H9 (cell line): ENCODE results near the gene IPO13. TPM values are rescaled to one million over a fixed set of nuclear protein-coding genes. Genes with fewer than 3 reads are reported as not detected.

Source experiments
- DNase-seq: peaks from one replicate; pipeline ENCODE4 v3.0.0-alpha.2; 2017
- H2AFZ ChIP-seq: one replicate; pipeline ENCODE4 v1.6.1; 2013; ENCODE audit warnings: mild to moderate bottlenecking, low read length, control low read depth, moderate library complexity
- H2AK5ac ChIP-seq: 2 replicates; pipeline ENCODE4 v1.6.1; 2013; ENCODE audit warnings: low read length, control low read depth, mixed read lengths; ENCODE audit not compliant: insufficient read length
- H2BK120ac ChIP-seq: one replicate; pipeline ENCODE4 v1.6.1; 2013; ENCODE audit warnings: low read depth, mild to moderate bottlenecking, low read length, control low read depth, inconsistent platforms; ENCODE audit not compliant: poor library complexity, severe bottlenecking
- H2BK12ac ChIP-seq: 2 replicates; pipeline ENCODE4 v1.6.1; 2013; ENCODE audit warnings: low read length, control low read depth, mixed read lengths, low read depth; ENCODE audit not compliant: insufficient read length
- H2BK15ac ChIP-seq: 2 replicates; pipeline ENCODE4 v1.6.1; 2013; ENCODE audit warnings: low read depth, low read length, control low read depth
- H2BK20ac ChIP-seq: one replicate; pipeline ENCODE4 v1.6.1; 2013; ENCODE audit warnings: low read depth, mild to moderate bottlenecking, low read length, control low read depth, inconsistent platforms; ENCODE audit not compliant: poor library complexity, severe bottlenecking
- H2BK5ac ChIP-seq: 2 replicates; pipeline ENCODE4 v1.6.1; 2013; ENCODE audit warnings: low read length, control low read depth, mixed read lengths; ENCODE audit not compliant: insufficient read length
- H3K14ac ChIP-seq: 2 replicates; pipeline ENCODE4 v1.6.1; 2013; ENCODE audit warnings: low read length, control low read depth; ENCODE audit not compliant: insufficient read depth
- H3K18ac ChIP-seq: 2 replicates; pipeline ENCODE4 v1.6.1; 2013; ENCODE audit warnings: low read depth, mild to moderate bottlenecking, mixed read lengths, low read length, control low read depth; ENCODE audit not compliant: insufficient read length
- H3K23ac ChIP-seq: 2 replicates; pipeline ENCODE4 v1.6.1; 2013; ENCODE audit warnings: low read length, control low read depth, mixed read lengths, low read depth; ENCODE audit not compliant: insufficient read length
- H3K23me2 ChIP-seq: 2 replicates; pipeline ENCODE4 v1.6.1; 2013; ENCODE audit warnings: low read depth, mild to moderate bottlenecking, mixed read lengths, low read length, control low read depth; ENCODE audit not compliant: insufficient read length, poor library complexity, severe bottlenecking
- H3K27ac ChIP-seq: 2 replicates; pipeline ENCODE4 v1.5.1; 2013; ENCODE audit warnings: low read length, control low read depth, mixed read lengths, low read depth; ENCODE audit not compliant: insufficient read length
- H3K27me3 ChIP-seq: 2 replicates; pipeline ENCODE4 v1.6.1; 2013; ENCODE audit warnings: low read length, control low read depth, inconsistent platforms; ENCODE audit not compliant: insufficient read depth
- H3K4ac ChIP-seq: 2 replicates; pipeline ENCODE4 v1.6.1; 2013; ENCODE audit warnings: low read depth, mild to moderate bottlenecking, control low read depth, inconsistent platforms, low read length, moderate library complexity
- H3K4me1 ChIP-seq: 2 replicates; pipeline ENCODE4 v1.6.1; 2013; ENCODE audit warnings: low read length, control low read depth, inconsistent platforms; ENCODE audit not compliant: insufficient read depth
- H3K4me2 ChIP-seq: 2 replicates; pipeline ENCODE4 v1.6.1; 2013; ENCODE audit warnings: low read length, control low read depth, mixed read lengths; ENCODE audit not compliant: insufficient read length, insufficient read depth
- H3K56ac ChIP-seq: 2 replicates; pipeline ENCODE4 v1.6.1; 2013; ENCODE audit warnings: low read depth, mild to moderate bottlenecking, mixed read lengths, low read length, control low read depth; ENCODE audit not compliant: insufficient read length
- H3K79me1 ChIP-seq: 2 replicates; pipeline ENCODE4 v1.6.1; 2013; ENCODE audit warnings: low read depth, mild to moderate bottlenecking, moderate library complexity, low read length, control low read depth, inconsistent platforms; ENCODE audit not compliant: insufficient read depth, poor library complexity, severe bottlenecking
- H3K79me2 ChIP-seq: 2 replicates; pipeline ENCODE4 v1.6.1; 2013; ENCODE audit warnings: low read length, control low read depth, inconsistent platforms; ENCODE audit not compliant: insufficient read depth
- H3K9ac ChIP-seq: 2 replicates; pipeline ENCODE4 v1.6.1; 2013; ENCODE audit warnings: low read length, control low read depth, mixed read lengths; ENCODE audit not compliant: insufficient read length; ENCODE audit errors: extremely low read depth
- H3K9me3 ChIP-seq: one replicate; pipeline ENCODE4 v1.6.1; 2013; ENCODE audit warnings: low read depth, low read length, inconsistent platforms; ENCODE audit not compliant: control insufficient read depth
- H3T11ph ChIP-seq: one replicate; pipeline ENCODE4 v1.6.1; 2013; ENCODE audit warnings: mild to moderate bottlenecking, low read length, control low read depth, inconsistent platforms
- H4K20me1 ChIP-seq: one replicate; pipeline ENCODE4 v1.6.1; 2013; ENCODE audit not compliant: control insufficient read depth, insufficient read length, insufficient read depth
- H4K5ac ChIP-seq: 2 replicates; pipeline ENCODE4 v1.6.1; 2013; ENCODE audit warnings: low read depth, mild to moderate bottlenecking, mixed read lengths, low read length, control low read depth; ENCODE audit not compliant: insufficient read length
- H4K8ac ChIP-seq: replicated peaks from 2 replicates; pipeline ENCODE4 v1.6.1; 2013; ENCODE audit warnings: low read length, control low read depth, mixed read lengths, low read depth; ENCODE audit not compliant: insufficient read length
- H4K91ac ChIP-seq: 2 replicates; pipeline ENCODE4 v1.6.1; 2013; ENCODE audit warnings: low read depth, mild to moderate bottlenecking, moderate library complexity, mixed read lengths, low read length, control low read depth; ENCODE audit not compliant: insufficient read length
- H3K27ac Mint-ChIP-seq, 3 experiments: 2 replicates in 2 of 3; 3 replicates in 1 of 3; pipeline ENCODE4 v1.8.0; 2020 to 2021; ENCODE audit warnings: mixed read lengths in 3 of 3, mild to moderate bottlenecking in 1 of 3, moderate library complexity in 1 of 3
- H3K27me3 Mint-ChIP-seq: 2 replicates; pipeline ENCODE4 v1.8.0; 2021; ENCODE audit warnings: low read depth, mild to moderate bottlenecking, moderate library complexity, mixed read lengths
- H3K36me3 Mint-ChIP-seq, 3 experiments: 2 replicates in 2 of 3; 3 replicates in 1 of 3; pipeline ENCODE4 v1.8.0; 2020 to 2021; ENCODE audit warnings: low read depth in 3 of 3, mixed read lengths in 3 of 3; ENCODE audit not compliant: insufficient read depth in 1 of 3
- H3K4me1 Mint-ChIP-seq, 2 experiments: 2 replicates each; pipeline ENCODE4 v1.8.0; 2020; ENCODE audit warnings: mixed read lengths in 2 of 2
- H3K4me3 Mint-ChIP-seq, 2 experiments: 2 replicates in 1 of 2; 3 replicates in 1 of 2; pipeline ENCODE4 v1.8.0; 2020 to 2021; ENCODE audit warnings: mild to moderate bottlenecking in 2 of 2, mixed read lengths in 2 of 2, moderate library complexity in 1 of 2
- H3K9me3 Mint-ChIP-seq, 2 experiments: 2 replicates in 1 of 2; 3 replicates in 1 of 2; pipeline ENCODE4 v1.8.0; 2020; ENCODE audit warnings: mild to moderate bottlenecking in 2 of 2, mixed read lengths in 2 of 2, moderate library complexity in 1 of 2
- WGBS: extraction: QIAGEN DNeasy Blood & Tissue Kit; methylation state at CpG from one replicate; pipeline ENCODE4 v1.1.7; 2013; ENCODE audit warnings: missing lambda C conversion rate, low lambda C conversion rate, mixed read lengths; ENCODE audit not compliant: insufficient read length; ENCODE audit errors: extremely low coverage; 5-methylcytosine and 5-hydroxymethylcytosine counted together
- total RNA-seq: library from RNA; stranded (reverse); gene quantifications from 2 replicates; pipeline ENCODE4 v1.2.1, GENCODE V29; 2021
- TF ChIP-seq, protein P1 (sequence below): fragments of 200-600 bp; sonication (generic); conservative IDR thresholded peaks from 3 replicates; pipeline ENCODE4 v1.8.0; 2021; ENCODE audit warnings: antibody characterized with exemption, mild to moderate bottlenecking

Gene IPO13
- total RNA-seq, 1 experiment from 2014 or later = 24.5 TPM

DNA sequence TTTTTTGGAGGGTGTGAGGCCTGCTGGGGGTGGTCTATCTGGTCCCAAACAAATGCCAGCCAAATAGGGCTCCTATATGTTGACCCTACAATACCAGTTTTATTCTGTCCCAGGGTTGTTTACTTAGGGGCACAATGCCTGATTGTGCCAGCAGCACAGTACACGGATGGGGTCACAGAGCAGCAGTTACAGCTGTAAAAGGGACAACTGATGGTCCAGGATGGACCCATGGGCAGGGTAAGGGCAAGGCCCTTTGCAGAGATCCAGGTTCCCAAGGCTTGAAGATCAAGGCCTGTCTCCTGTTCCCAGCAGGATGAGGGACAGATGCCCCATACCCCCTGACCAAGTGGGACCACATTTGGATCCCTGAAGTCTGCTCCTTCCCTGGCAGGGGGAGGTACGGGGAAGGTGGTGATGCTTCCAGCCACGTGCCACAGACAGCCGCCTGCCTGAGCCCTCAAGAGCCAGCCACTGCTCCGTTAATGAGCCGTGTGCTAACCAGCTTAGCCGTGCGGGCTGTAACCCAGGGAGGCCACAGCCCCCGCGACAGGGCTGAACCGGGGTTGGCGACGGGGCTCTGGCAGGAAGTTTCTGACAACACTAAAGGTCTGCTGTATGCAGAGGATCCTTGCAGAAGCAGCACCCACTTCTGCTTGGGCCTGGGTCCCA, 66.3 kb downstream of the IPO13 start:
- H3K27ac ChIP-seq = no peak overlapping the region
- H3K27me3 ChIP-seq = no peaks in the 10 kb centered on the region
- Mint-ChIP-seq H3K9me3 (no peaks in the 10 kb centered on the region), H3K4me3 (no peak overlapping the region), H3K4me1 (peaks cover 15 to 31% of the 10 kb centered on the region in 2 experiments), H3K27ac (no peak overlapping the region), H3K36me3 (peaks cover 7 to 16% (median 9%) of the 10 kb centered on the region in 3 experiments; a peak in 6 of 7 replicates), H3K27me3 (no peaks in the 10 kb centered on the region)
- H2BK12ac ChIP-seq = no peak overlapping the region
- H2AFZ ChIP-seq = no peak overlapping the region
- no peak overlapping the region for H3K4ac ChIP-seq
- H3K9ac ChIP-seq = no peak overlapping the region
- H3K56ac ChIP-seq = no peak overlapping the region
- H2AK5ac ChIP-seq = no peak overlapping the region
- H2BK20ac ChIP-seq = no peak overlapping the region
- no peaks in the 10 kb centered on the region for H3K79me1 ChIP-seq
- DNase-seq = no peak
- no peak overlapping the region for H4K5ac ChIP-seq
- no CpG with 5 or more reads among the region's 13 CpGs for WGBS
- H3K14ac ChIP-seq = no peak overlapping the region; the same call in 1 of the 2 replicates
- TF ChIP-seq, protein P1, sequence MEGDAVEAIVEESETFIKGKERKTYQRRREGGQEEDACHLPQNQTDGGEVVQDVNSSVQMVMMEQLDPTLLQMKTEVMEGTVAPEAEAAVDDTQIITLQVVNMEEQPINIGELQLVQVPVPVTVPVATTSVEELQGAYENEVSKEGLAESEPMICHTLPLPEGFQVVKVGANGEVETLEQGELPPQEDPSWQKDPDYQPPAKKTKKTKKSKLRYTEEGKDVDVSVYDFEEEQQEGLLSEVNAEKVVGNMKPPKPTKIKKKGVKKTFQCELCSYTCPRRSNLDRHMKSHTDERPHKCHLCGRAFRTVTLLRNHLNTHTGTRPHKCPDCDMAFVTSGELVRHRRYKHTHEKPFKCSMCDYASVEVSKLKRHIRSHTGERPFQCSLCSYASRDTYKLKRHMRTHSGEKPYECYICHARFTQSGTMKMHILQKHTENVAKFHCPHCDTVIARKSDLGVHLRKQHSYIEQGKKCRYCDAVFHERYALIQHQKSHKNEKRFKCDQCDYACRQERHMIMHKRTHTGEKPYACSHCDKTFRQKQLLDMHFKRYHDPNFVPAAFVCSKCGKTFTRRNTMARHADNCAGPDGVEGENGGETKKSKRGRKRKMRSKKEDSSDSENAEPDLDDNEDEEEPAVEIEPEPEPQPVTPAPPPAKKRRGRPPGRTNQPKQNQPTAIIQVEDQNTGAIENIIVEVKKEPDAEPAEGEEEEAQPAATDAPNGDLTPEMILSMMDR = no peak
- H4K8ac ChIP-seq = no peak overlapping the region
- no peak overlapping the region for H2BK5ac ChIP-seq
- H4K91ac ChIP-seq = no peak overlapping the region
- H2BK15ac ChIP-seq = no peak overlapping the region
- H3K79me2 ChIP-seq = no peaks in the 10 kb centered on the region
- H3K23me2 ChIP-seq = no peaks in the 10 kb centered on the region
- H4K20me1 ChIP-seq = no peaks in the 10 kb centered on the region
- no peak overlapping the region for H3T11ph ChIP-seq
- no peak overlapping the region for H3K4me2 ChIP-seq
- H3K23ac ChIP-seq = no peak overlapping the region
- peaks cover 3% of the 10 kb centered on the region; the same call in 1 of the 2 replicates for H3K4me1 ChIP-seq
- no peak overlapping the region for H3K18ac ChIP-seq
- no peak overlapping the region for H2BK120ac ChIP-seq
- H3K9me3 ChIP-seq = no peaks in the 10 kb centered on the region
